ENCODE measurements around the gene FLYWCH2.

FLYWCH2 gene

GRCh38 chr16:2854700-2855309 is 28.2 kb upstream of the FLYWCH2 start:
- DNase-seq = no peak

GRCh38 chr16:2855536-2855935 is 27.5 kb upstream of the FLYWCH2 start:
- no peak for DNase-seq

- DNase-seq = no peak
These were observed 26.8 kb upstream of the FLYWCH2 start for GRCh38 chr16:2856061-2856670.

- no peak for DNase-seq
These were observed 26.1 kb upstream of the FLYWCH2 start for GRCh38 chr16:2856686-2857450.

GRCh38 chr16:2857451-2858244 is 25.4 kb upstream of the FLYWCH2 start, which contains the start of gene PRSS22:
Gene PRSS22 (minus strand): TSS chr16:2858170. CDS start chr16:2858104, 66 bp downstream.
- DNase-seq = no peak

- DNase-seq = no peak
These were observed 24.6 kb upstream of the FLYWCH2 start for GRCh38 chr16:2858245-2859025.

- DNase-seq = no peak
These were observed 23.2 kb upstream of the FLYWCH2 start for GRCh38 chr16:2859686-2860265.

- no peak for DNase-seq
These were observed 22.0 kb upstream of the FLYWCH2 start for GRCh38 chr16:2860826-2861567.

GRCh38 chr16:2865651-2866050 is 17.4 kb upstream of the FLYWCH2 start:
- no peak for DNase-seq

GRCh38 chr16:2866431-2866830 is 16.6 kb upstream of the FLYWCH2 start:
- no peak for DNase-seq

- DNase-seq = no peak
These were observed 15.4 kb upstream of the FLYWCH2 start for GRCh38 chr16:2867661-2867986.

- DNase-seq = peak; percentile 83
These were observed 14.8 kb upstream of the FLYWCH2 start for GRCh38 chr16:2867987-2868789.

- no peak for DNase-seq
These were observed 11.1 kb upstream of the FLYWCH2 start for GRCh38 chr16:2871926-2872325.

GRCh38 chr16:2874032-2874911 is 8.7 kb upstream of the FLYWCH2 start:
- no peak for DNase-seq

- peak; percentile 50 for DNase-seq
These were observed 8.1 kb upstream of the FLYWCH2 start for GRCh38 chr16:2874912-2875362.

- no peak for DNase-seq
These were observed 3.0 kb upstream of the FLYWCH2 start for GRCh38 chr16:2879854-2880508.

- no peak for DNase-seq
These were observed 999 bp upstream of the FLYWCH2 start for GRCh38 chr16:2881783-2882649.

GRCh38 chr16:2883458-2883908 is 468 bp downstream of the FLYWCH2 start:
- no peak for DNase-seq
